Spleen (tissue), 11 donors: ENCODE measurements around the gene CACNA1A. TPM values are rescaled to one million over a fixed set of nuclear protein-coding genes. Genes with fewer than 3 reads are reported as not detected.

Experiments
- DNase-seq: peaks from one replicate; pipeline ENCODE4 v3.0.0-alpha.2; 2020
- H3K27ac ChIP-seq, 8 donors: fragments of 200-600 bp; sonication (generic) in 7 of 8; 1 replicate in 4 of 8; 2 replicates in 4 of 8; pipeline versions ENCODE4 v1.5.0 to v1.8.0; 2016 to 2021; ENCODE audit warnings: inconsistent platforms in 4 of 8, mild to moderate bottlenecking in 4 of 8, moderate library complexity in 1 of 8
- H3K27me3 ChIP-seq, 7 donors: fragments of 200-600 bp; sonication (generic) in 6 of 7; replicated peaks in 1 of 7; 1 replicate in 4 of 7; 2 replicates in 3 of 7; pipeline versions ENCODE4 v1.5.0 to v1.8.0; 2016 to 2021; ENCODE audit warnings: inconsistent platforms in 3 of 7, mild to moderate bottlenecking in 1 of 7
- H3K36me3 ChIP-seq, 6 donors: fragments of 200-600 bp; sonication (generic) in 5 of 6; 1 replicate in 4 of 6; 2 replicates in 2 of 6; pipeline versions ENCODE4 v1.5.0 to v1.8.0; 2016 to 2021; ENCODE audit warnings: inconsistent platforms in 2 of 6
- H3K4me1 ChIP-seq, 6 donors: fragments of 200-600 bp; sonication (generic) in 5 of 6; 1 replicate in 3 of 6; 2 replicates in 3 of 6; pipeline versions ENCODE4 v1.5.0 to v1.8.0; 2016 to 2021; ENCODE audit warnings: inconsistent platforms in 3 of 6
- H3K4me3 ChIP-seq, 8 donors: fragments of 200-600 bp; sonication (generic) in 7 of 8; 1 replicate in 4 of 8; 2 replicates in 4 of 8; pipeline versions ENCODE4 v1.5.0 to v1.8.0; 2016 to 2021; ENCODE audit warnings: inconsistent platforms in 4 of 8, mild to moderate bottlenecking in 4 of 8, moderate library complexity in 2 of 8
- H3K9me3 ChIP-seq, 8 donors: fragments of 200-600 bp; sonication (generic) in 7 of 8; 1 replicate in 4 of 8; 2 replicates in 4 of 8; pipeline versions ENCODE4 v1.5.0 to v1.8.0; 2016 to 2021; ENCODE audit warnings: inconsistent platforms in 4 of 8
- CTCF ChIP-seq, 11 experiments: fragments of 200-600 bp in 7 of 11; fragments of 450-650 bp in 4 of 11; sonication (generic) in 4 of 11; IDR thresholded peaks in 8 of 11; conservative IDR thresholded peaks in 3 of 11; 1 replicate in 7 of 11; 2 replicates in 4 of 11; pipeline versions ENCODE4 v1.4.0 to v1.8.0; 2016 to 2021; ENCODE audit warnings: antibody characterized with exemption in 11 of 11, inconsistent platforms in 4 of 11, mild to moderate bottlenecking in 1 of 11
- POLR2A ChIP-seq, 3 donors: fragments of 450-650 bp; IDR thresholded peaks; one replicate each; pipeline ENCODE4 v1.5.1; 2017; ENCODE audit warnings: antibody characterized with exemption in 3 of 3, mild to moderate bottlenecking in 1 of 3
- POLR2AphosphoS5 ChIP-seq, 3 donors: sonication (generic); formaldehyde crosslinking; IDR thresholded peaks; one replicate each; pipeline ENCODE4 v1.5.1; 2017; ENCODE audit warnings: antibody characterized with exemption in 3 of 3
- WGBS, 5 donors: extraction: QIAGEN DNeasy Blood & Tissue Kit in 3 of 5; methylation state at CpG; one replicate each; pipeline versions ENCODE4 v1.1.5 to v1.1.7; 2013 to 2018; 5-methylcytosine and 5-hydroxymethylcytosine counted together
- intact Hi-C: fragments of 100-400 bp; cut with DNase I; formaldehyde crosslinking; loops from one replicate; pipeline ENCODE4 v1.15.0; 2023; ENCODE audit warnings: low total_unique reads
- polyA plus RNA-seq, 3 donors: library from polyadenylated mRNA; stranded (reverse); fragments of 200-250 nt; gene quantifications; one replicate each; pipeline ENCODE4 v1.2.1, GENCODE V29; 2013
- total RNA-seq, 7 donors: library from RNA; depleted of rRNA in 3 of 7; stranded (reverse); fragments of >200 nt in 3 of 7; fragmentation: NEBNext Ultra II Directional in 4 of 7; extraction: Animal tissue kit (Norgen Biotek cat#: 25700) in 4 of 7; gene quantifications; one replicate each; pipeline versions ENCODE4 v1.1.0 to v1.2.1, GENCODE V29; 2016 to 2021
- donor health status: healthy with polysubstance abuse.
- donor health status: DM: no; HTN: no; CAD: no; lungs with moderate emphysema.
- donor health status: DM: no; HTN: no; CAD: no.
- donor health status: Bipolar disorder and iron deficiency.
- donor health status: healthy.
- donor health status: DM: no; HTN: no; CAD: no.
- donor health status: DM: yes; HTN: yes; CAD: no.

Gene CACNA1A
- total and polyA plus RNA-seq, 10 donors = 0.39 to 1.9 (median 0.75) TPM

GRCh38 chr19:13270514-13271105 is 235.7 kb downstream of the CACNA1A start:
- Histone ChIP-seq H3K4me3 (no peak overlapping the region), H3K9me3 (peaks cover 0 to 15% (median 11%) of the 10 kb centered on the region in 8 donors), H3K27ac (no peak overlapping the region), H3K4me1 (no peaks in the 10 kb centered on the region), H3K27me3 (no peaks in the 10 kb centered on the region), H3K36me3 (no peaks in the 10 kb centered on the region)
- intact Hi-C loops = loop anchor here (10.0 kb wide), 1 partner anchor 594 kb away; no protein-coding TSS in a partner anchor
- TF ChIP-seq CTCF (IDR thresholded peaks at IDR 0.05 in 8 of 11, conservative IDR thresholded peaks at IDR 0.05 in 3 of 11) = no peak
- DNase-seq = no peak
- WGBS, 5 donors = 86 to 98% (median 92%) methylated on average over 4 to 5 of the region's 5 CpGs

- no peak for DNase-seq
- H3K9me3 ChIP-seq = peaks cover 0 to 15% (median 11%) of the 10 kb centered on the region in 8 donors
- TF ChIP-seq POLR2AphosphoS5 (IDR thresholded peaks at IDR 0.05) (no peak), POLR2A (IDR thresholded peaks at IDR 0.05) (no peak), CTCF (IDR thresholded peaks at IDR 0.05 in 8 of 11, conservative IDR thresholded peaks at IDR 0.05 in 3 of 11) (no peak)
- no peaks in the 10 kb centered on the region for H3K27me3 ChIP-seq
- no peak overlapping the region for H3K4me3 ChIP-seq
- H3K27ac ChIP-seq = no peak overlapping the region
- no peaks in the 10 kb centered on the region for H3K4me1 ChIP-seq
- no peaks in the 10 kb centered on the region for H3K36me3 ChIP-seq
- intact Hi-C loops = no loop called here
- 91 to 97% (median 92%) methylated on average over 10 of the region's 10 CpGs for WGBS, 5 donors
Measured at GRCh38 chr19:13269348-13269747, 236.9 kb downstream of the CACNA1A start.

- Histone ChIP-seq H3K4me3 (no peak overlapping the region), H3K36me3 (no peaks in the 10 kb centered on the region), H3K27me3 (no peaks in the 10 kb centered on the region), H3K9me3 (peaks cover 0 to 15% (median 11%) of the 10 kb centered on the region in 8 donors), H3K4me1 (no peaks in the 10 kb centered on the region), H3K27ac (no peak overlapping the region)
- DNase-seq = no peak
- WGBS, 5 donors = 73 to 85% (median 78%) methylated on average over 4 of the region's 4 CpGs
- intact Hi-C loops = no loop called here
- TF ChIP-seq POLR2AphosphoS5 (IDR thresholded peaks at IDR 0.05) (no peak), POLR2A (IDR thresholded peaks at IDR 0.05) (no peak), CTCF (IDR thresholded peaks at IDR 0.05 in 8 of 11, conservative IDR thresholded peaks at IDR 0.05 in 3 of 11) (no peak)
Measured at GRCh38 chr19:13267889-13268288, 238.4 kb downstream of the CACNA1A start.

- H3K9me3 ChIP-seq = peaks cover 0 to 14% (median 10%) of the 10 kb centered on the region in 8 donors
- DNase-seq = no peak
- H3K27me3 ChIP-seq = no peaks in the 10 kb centered on the region
- no peaks in the 10 kb centered on the region for H3K36me3 ChIP-seq
- H3K4me1 ChIP-seq = peaks cover 0 to 6% (median 0%) of the 10 kb centered on the region in 6 donors
- H3K27ac ChIP-seq = no peak overlapping the region
- intact Hi-C loops = no loop called here
- WGBS, 5 donors = 85 to 94% (median 89%) methylated on average over 14 to 15 of the region's 15 CpGs
- TF ChIP-seq POLR2AphosphoS5 (IDR thresholded peaks at IDR 0.05) = no peak
- no peak for TF ChIP-seq POLR2A (IDR thresholded peaks at IDR 0.05)
- TF ChIP-seq CTCF (IDR thresholded peaks at IDR 0.05 in 8 of 11, conservative IDR thresholded peaks at IDR 0.05 in 3 of 11) = no peak
- no peak overlapping the region for H3K4me3 ChIP-seq
Measured at GRCh38 chr19:13267131-13267530, 239.1 kb downstream of the CACNA1A start.
